Vagina (tissue), 2 donors: Measurements from ENCODE around the gene CUX1. TPM values are rescaled to one million over a fixed set of nuclear protein-coding genes. Genes with fewer than 3 reads are reported as not detected.

Experiments used
- DNase-seq, 2 donors: peaks; one replicate each; pipeline ENCODE4 v3.0.0-alpha.2; 2017; ENCODE audit errors: extremely low spot score in 2 of 2
- H3K27ac ChIP-seq: fragments of 200-600 bp; sonication (generic); one replicate; pipeline ENCODE4 v1.5.1; 2019
- H3K27me3 ChIP-seq: fragments of 200-600 bp; sonication (generic); one replicate; pipeline ENCODE4 v1.5.1; 2019
- H3K36me3 ChIP-seq, 2 donors: fragments of 200-600 bp; sonication (generic); one replicate each; pipeline ENCODE4 v1.5.1; 2017 to 2019
- H3K4me1 ChIP-seq: fragments of 200-600 bp; sonication (generic); one replicate; pipeline ENCODE4 v1.5.1; 2019
- H3K4me3 ChIP-seq, 2 donors: fragments of 200-600 bp; sonication (generic); 1 replicate in 1 of 2; 2 replicates in 1 of 2; pipeline ENCODE4 v1.5.1; 2016 to 2019
- H3K9me3 ChIP-seq: fragments of 200-600 bp; sonication (generic); one replicate; pipeline ENCODE4 v1.5.1; 2019
- CTCF ChIP-seq, 3 experiments: fragments of 450-650 bp in 2 of 3; fragments of 200-600 bp in 1 of 3; sonication (generic) in 1 of 3; IDR thresholded peaks; one replicate each; pipeline ENCODE4 v1.5.1; 2017 to 2019; ENCODE audit warnings: antibody characterized with exemption in 3 of 3, mild to moderate bottlenecking in 2 of 3, moderate library complexity in 2 of 3
- POLR2A ChIP-seq, 2 donors: fragments of 450-650 bp; IDR thresholded peaks; one replicate each; pipeline ENCODE4 v1.6.1; 2017; ENCODE audit warnings: antibody characterized with exemption in 2 of 2, mild to moderate bottlenecking in 2 of 2, moderate library complexity in 2 of 2
- POLR2AphosphoS5 ChIP-seq, 2 donors: sonication (generic); formaldehyde crosslinking; IDR thresholded peaks; one replicate each; pipeline ENCODE4 v1.9.0; 2017; ENCODE audit warnings: antibody characterized with exemption in 2 of 2, mild to moderate bottlenecking in 2 of 2, low read depth in 1 of 2; ENCODE audit not compliant: insufficient read depth in 1 of 2
- intact Hi-C: fragments of 100-400 bp; cut with DNase I; formaldehyde crosslinking; loops from one replicate; pipeline ENCODE4 v1.15.1; 2023
- total RNA-seq: library from RNA; depleted of rRNA; stranded (reverse); fragments of >200 nt; gene quantifications from one replicate; pipeline ENCODE4 v1.2.3, GENCODE V29; 2016

Gene CUX1
- total RNA-seq, 1 donor from 2014 or later, result 65.3 TPM

- H3K4me1 ChIP-seq, result no peaks in the 10 kb centered on the region
- no peaks in the 10 kb centered on the region for H3K27me3 ChIP-seq
- intact Hi-C loops, result no loop called here
- no peaks in the 10 kb centered on the region for H3K36me3 ChIP-seq
- no peak for DNase-seq
- TF ChIP-seq CTCF (IDR thresholded peaks at IDR 0.05) (no peak), POLR2A (IDR thresholded peaks at IDR 0.05) (no peak), POLR2AphosphoS5 (IDR thresholded peaks at IDR 0.05; ENCODE audit: insufficient read depth in 1 of 2, low read depth in 1 of 2) (no peak)
- no peaks in the 10 kb centered on the region for H3K9me3 ChIP-seq
- no peak overlapping the region for H3K27ac ChIP-seq
- H3K4me3 ChIP-seq, result no peak overlapping the region
These were observed 328.7 kb downstream of the CUX1 start for GRCh38 chr7:102146122-102146521.

- Histone ChIP-seq H3K4me3 (no peak overlapping the region), H3K27me3 (no peaks in the 10 kb centered on the region), H3K27ac (no peak overlapping the region), H3K36me3 (no peaks in the 10 kb centered on the region), H3K9me3 (no peaks in the 10 kb centered on the region), H3K4me1 (no peaks in the 10 kb centered on the region)
- no peak for TF ChIP-seq CTCF (IDR thresholded peaks at IDR 0.05)
- TF ChIP-seq POLR2AphosphoS5 (IDR thresholded peaks at IDR 0.05; ENCODE audit: insufficient read depth in 1 of 2, low read depth in 1 of 2), result no peak
- TF ChIP-seq POLR2A (IDR thresholded peaks at IDR 0.05), result no peak
- no peak for DNase-seq
- intact Hi-C loops, result no loop called here
These were observed 329.6 kb downstream of the CUX1 start for GRCh38 chr7:102147008-102147407.

- H3K36me3 ChIP-seq, result no peaks in the 10 kb centered on the region
- intact Hi-C loops, result no loop called here
- no peak overlapping the region for H3K4me3 ChIP-seq
- TF ChIP-seq POLR2AphosphoS5 (IDR thresholded peaks at IDR 0.05; ENCODE audit: insufficient read depth in 1 of 2, low read depth in 1 of 2) (no peak), CTCF (IDR thresholded peaks at IDR 0.05) (no peak), POLR2A (IDR thresholded peaks at IDR 0.05) (no peak)
- DNase-seq, result no peak
- no peaks in the 10 kb centered on the region for H3K9me3 ChIP-seq
- H3K27ac ChIP-seq, result no peak overlapping the region
- H3K27me3 ChIP-seq, result no peaks in the 10 kb centered on the region
- peaks cover 13% of the 10 kb centered on the region for H3K4me1 ChIP-seq
These were observed 331.4 kb downstream of the CUX1 start for GRCh38 chr7:102148799-102149198.

- Histone ChIP-seq H3K4me3 (no peak overlapping the region), H3K36me3 (no peaks in the 10 kb centered on the region), H3K27ac (no peak overlapping the region), H3K9me3 (no peaks in the 10 kb centered on the region), H3K4me1 (peaks cover 13% of the 10 kb centered on the region), H3K27me3 (no peaks in the 10 kb centered on the region)
- intact Hi-C loops, result no loop called here
- TF ChIP-seq POLR2AphosphoS5 (IDR thresholded peaks at IDR 0.05; ENCODE audit: insufficient read depth in 1 of 2, low read depth in 1 of 2) (no peak), POLR2A (IDR thresholded peaks at IDR 0.05) (no peak), CTCF (IDR thresholded peaks at IDR 0.05) (no peak)
- no peak for DNase-seq
These were observed 332.0 kb downstream of the CUX1 start for GRCh38 chr7:102149416-102149815.

GRCh38 chr7:102150266-102150665 lies 332.8 kb downstream of the CUX1 start:
- DNase-seq, result no peak
- H3K4me1 ChIP-seq, result peaks cover 13% of the 10 kb centered on the region
- no peak overlapping the region for H3K27ac ChIP-seq
- no peaks in the 10 kb centered on the region for H3K36me3 ChIP-seq
- TF ChIP-seq POLR2AphosphoS5 (IDR thresholded peaks at IDR 0.05; ENCODE audit: insufficient read depth in 1 of 2, low read depth in 1 of 2), result no peak
- intact Hi-C loops, result no loop called here
- no peak overlapping the region for H3K4me3 ChIP-seq
- H3K27me3 ChIP-seq, result no peaks in the 10 kb centered on the region
- no peaks in the 10 kb centered on the region for H3K9me3 ChIP-seq
